Measurements from ENCODE around the gene LRRC7. TPM values are rescaled to one million over a fixed set of nuclear protein-coding genes. Genes with fewer than 3 reads are reported as not detected.

The LRRC7 gene
- total RNA-seq, 4 donors from 2014 or later: 0.62 to 2.1 (median 1.3) TPM

- no peak overlapping the region for H3K27ac ChIP-seq
- H3K27me3 ChIP-seq: no peaks in the 10 kb centered on the region
- in situ Hi-C loops (cut with MboI; ENCODE audit: low sequenced_read_pairs in 4 of 4): no loop called here
- DNase-seq (no peak), ATAC-seq (no peak)
- intact Hi-C loops (cut with DNase I; ENCODE audit: low total_unique reads): no loop called here
- H3K36me3 ChIP-seq: no peaks in the 10 kb centered on the region
- TF ChIP-seq CTCF (IDR thresholded peaks at IDR 0.05 in 4 of 5, conservative IDR thresholded peaks at IDR 0.05 in 1 of 5): no peak
- no peak for TF ChIP-seq POLR2A (IDR thresholded peaks at IDR 0.05)
- H3K4me1 ChIP-seq: no peaks in the 10 kb centered on the region
- H3K4me3 ChIP-seq: no peak overlapping the region
- no peaks in the 10 kb centered on the region for H3K9me3 ChIP-seq
Measured at GRCh38 chr1:70115315-70115714, 547.6 kb downstream of the LRRC7 start.

- H3K4me3 ChIP-seq: no peak overlapping the region
- intact Hi-C loops (cut with DNase I; ENCODE audit: low total_unique reads): no loop called here
- in situ Hi-C loops (cut with MboI; ENCODE audit: low sequenced_read_pairs in 4 of 4): no loop called here
- no peak for ATAC-seq
- TF ChIP-seq POLR2A (IDR thresholded peaks at IDR 0.05): no peak
- no peak for TF ChIP-seq CTCF (IDR thresholded peaks at IDR 0.05 in 4 of 5, conservative IDR thresholded peaks at IDR 0.05 in 1 of 5)
- H3K4me1 ChIP-seq: no peaks in the 10 kb centered on the region
- no peaks in the 10 kb centered on the region for H3K9me3 ChIP-seq
- no peaks in the 10 kb centered on the region for H3K36me3 ChIP-seq
- H3K27ac ChIP-seq: no peak overlapping the region
- no peak for DNase-seq
- no peaks in the 10 kb centered on the region for H3K27me3 ChIP-seq
Measured at GRCh38 chr1:70117046-70117445, 549.3 kb downstream of the LRRC7 start.

- TF ChIP-seq CTCF (IDR thresholded peaks at IDR 0.05 in 4 of 5, conservative IDR thresholded peaks at IDR 0.05 in 1 of 5): no peak
- TF ChIP-seq POLR2A (IDR thresholded peaks at IDR 0.05): no peak
- intact Hi-C loops (cut with DNase I; ENCODE audit: low total_unique reads): loop anchor here (5.0 kb wide), 2 partner anchors 218 to 278 kb away; partner anchors contain the start of genes ANKRD13C and CTH
- no peaks in the 10 kb centered on the region for H3K9me3 ChIP-seq
- peaks cover 17 to 21% of the 10 kb centered on the region in 2 donors for H3K4me1 ChIP-seq
- H3K4me3 ChIP-seq: no peak overlapping the region
- no peaks in the 10 kb centered on the region for H3K27me3 ChIP-seq
- ATAC-seq: peak; percentile 96 to 98
- DNase-seq: peak; percentile 39 to 62
- in situ Hi-C loops (cut with MboI; ENCODE audit: low sequenced_read_pairs in 4 of 4): loop anchor here (5.0 to 10.0 kb wide), 4 partner anchors 371 to 381 kb away; no protein-coding TSS in a partner anchor
- H3K36me3 ChIP-seq: no peaks in the 10 kb centered on the region
- peak overlapping the region; percentile 81 to 89 (median 84) for H3K27ac ChIP-seq
Measured at GRCh38 chr1:70134148-70134547, 566.4 kb downstream of the LRRC7 start.

GRCh38 chr1:70140343-70140742 lies 572.6 kb downstream of the LRRC7 start:
- H3K27me3 ChIP-seq: no peaks in the 10 kb centered on the region
- no peaks in the 10 kb centered on the region for H3K36me3 ChIP-seq
- ATAC-seq (no peak), DNase-seq (no peak)
- in situ Hi-C loops (cut with MboI; ENCODE audit: low sequenced_read_pairs in 4 of 4): no loop called here
- H3K9me3 ChIP-seq: no peaks in the 10 kb centered on the region
- TF ChIP-seq CTCF (IDR thresholded peaks at IDR 0.05 in 4 of 5, conservative IDR thresholded peaks at IDR 0.05 in 1 of 5): no peak
- TF ChIP-seq POLR2A (IDR thresholded peaks at IDR 0.05): no peak
- peaks cover 32 to 40% of the 10 kb centered on the region in 2 donors for H3K4me1 ChIP-seq
- H3K27ac ChIP-seq: peak overlapping the region in 3 of 4 donors; percentile 17 to 47 (median 36)
- no peak overlapping the region for H3K4me3 ChIP-seq
- intact Hi-C loops (cut with DNase I; ENCODE audit: low total_unique reads): no loop called here

GRCh38 chr1:70140894-70141293 lies 573.2 kb downstream of the LRRC7 start:
- Histone ChIP-seq H3K36me3 (no peaks in the 10 kb centered on the region), H3K27me3 (no peaks in the 10 kb centered on the region), H3K27ac (peak overlapping the region in 3 of 4 donors; percentile 17 to 47 (median 36)), H3K4me1 (peaks cover 32 to 40% of the 10 kb centered on the region in 2 donors), H3K4me3 (no peak overlapping the region), H3K9me3 (no peaks in the 10 kb centered on the region)
- in situ Hi-C loops (cut with MboI; ENCODE audit: low sequenced_read_pairs in 4 of 4): no loop called here
- no peak for TF ChIP-seq POLR2A (IDR thresholded peaks at IDR 0.05)
- no peak for TF ChIP-seq CTCF (IDR thresholded peaks at IDR 0.05 in 4 of 5, conservative IDR thresholded peaks at IDR 0.05 in 1 of 5)
- intact Hi-C loops (cut with DNase I; ENCODE audit: low total_unique reads): loop anchor here (1.0 kb wide), 1 partner anchor 8 kb away; no protein-coding TSS in a partner anchor
- DNase-seq (no peak), ATAC-seq (no peak)

Data from gastrocnemius medialis (tissue), 4 donors.